T-helper 2 cell treated with Interferon-gamma antibody and Interleukin-4, amounts not matched to agents 5 μg/mL and 100 μg/mL, for 36 hours (primary cell): ENCODE results near the gene NPIPA2.
"Not testable (repeated sequence)": the region's sequence is repeated elsewhere in the genome, so short reads cannot be mapped to it uniquely, and the experiment has no call there.

Experiments used
- DNase-seq: peaks from one replicate; pipeline ENCODE4 v3.0.0; 2021; ENCODE audit warnings: low spot score
- H3K27ac Mint-ChIP-seq: one replicate; pipeline ENCODE4 v1.8.0; 2021; ENCODE audit warnings: mild to moderate bottlenecking, mixed read lengths
- H3K27me3 Mint-ChIP-seq: one replicate; pipeline ENCODE4 v1.8.0; 2021; ENCODE audit warnings: low read depth, mixed read lengths
- H3K36me3 Mint-ChIP-seq: one replicate; pipeline ENCODE4 v1.8.0; 2021; ENCODE audit warnings: low read depth, mixed read lengths
- H3K4me1 Mint-ChIP-seq: one replicate; pipeline ENCODE4 v1.8.0; 2021; ENCODE audit warnings: low read depth, mixed read lengths
- H3K4me3 Mint-ChIP-seq: one replicate; pipeline ENCODE4 v1.8.0; 2022; ENCODE audit warnings: mild to moderate bottlenecking, moderate library complexity, mixed read lengths
- H3K9me3 Mint-ChIP-seq: one replicate; pipeline ENCODE4 v1.8.0; 2021; ENCODE audit warnings: mixed read lengths

NPIPA2 gene

GRCh38 chr16:14790320-14790956, 48.1 kb downstream of the NPIPA2 start:
- not testable (repeated sequence) for H3K9me3 Mint-ChIP-seq, H3K27me3 Mint-ChIP-seq, H3K4me3 Mint-ChIP-seq, H3K4me1 Mint-ChIP-seq, H3K36me3 Mint-ChIP-seq, DNase-seq, H3K27ac Mint-ChIP-seq

DNA sequence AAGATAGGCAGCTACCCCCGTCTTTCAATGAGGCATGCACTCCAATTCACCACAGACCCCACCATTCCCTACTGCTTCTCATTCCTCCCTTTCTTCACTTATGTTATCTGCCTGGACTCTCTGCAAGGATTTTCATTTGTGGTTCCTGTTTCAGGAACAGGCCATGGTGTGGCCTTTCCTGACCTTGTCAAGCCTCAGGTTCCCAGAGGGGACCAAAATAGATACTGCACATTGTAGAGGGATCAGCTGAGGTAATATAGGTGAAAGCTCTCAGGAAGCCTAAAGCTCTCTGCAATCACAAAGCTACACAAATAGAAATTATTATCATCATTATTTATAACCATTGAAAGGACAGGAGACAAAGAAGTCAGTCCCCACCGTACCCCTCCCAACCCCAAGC, 50.6 kb downstream of the NPIPA2 start:
- H3K4me3 Mint-ChIP-seq, H3K27me3 Mint-ChIP-seq, DNase-seq, H3K9me3 Mint-ChIP-seq, H3K4me1 Mint-ChIP-seq, H3K36me3 Mint-ChIP-seq, H3K27ac Mint-ChIP-seq: not testable (repeated sequence)

GRCh38 chr16:14797558-14797957, 55.2 kb downstream of the NPIPA2 start:
- DNase-seq, H3K9me3 Mint-ChIP-seq, H3K27me3 Mint-ChIP-seq, H3K4me3 Mint-ChIP-seq, H3K27ac Mint-ChIP-seq, H3K4me1 Mint-ChIP-seq, H3K36me3 Mint-ChIP-seq: not testable (repeated sequence)

- not testable (repeated sequence) for H3K4me3 Mint-ChIP-seq, H3K9me3 Mint-ChIP-seq, H3K27me3 Mint-ChIP-seq, H3K4me1 Mint-ChIP-seq, H3K27ac Mint-ChIP-seq, DNase-seq, H3K36me3 Mint-ChIP-seq
Measured at GRCh38 chr16:14803577-14803976, 61.2 kb downstream of the NPIPA2 start.

GRCh38 chr16:14807184-14807678, 64.9 kb downstream of the NPIPA2 start:
- H3K9me3 Mint-ChIP-seq, H3K27me3 Mint-ChIP-seq, H3K27ac Mint-ChIP-seq, H3K4me3 Mint-ChIP-seq, H3K36me3 Mint-ChIP-seq, H3K4me1 Mint-ChIP-seq, DNase-seq: not testable (repeated sequence)

- H3K27me3 Mint-ChIP-seq, H3K9me3 Mint-ChIP-seq, H3K27ac Mint-ChIP-seq, H3K4me1 Mint-ChIP-seq, H3K4me3 Mint-ChIP-seq, H3K36me3 Mint-ChIP-seq, DNase-seq: not testable (repeated sequence)
Measured at GRCh38 chr16:14813890-14814289, 71.6 kb downstream of the NPIPA2 start.
